Left hindlimb (tissue), 1 donor: ENCODE measurements around the gene HNRNPM.

Source experiments
- DNase-seq: peaks from one replicate; pipeline ENCODE4 v3.0.0-alpha.2; 2018

Gene HNRNPM

GRCh38 chr19:8460516-8461298 lies 15.9 kb downstream of the HNRNPM start:
- DNase-seq: no peak

DNA sequence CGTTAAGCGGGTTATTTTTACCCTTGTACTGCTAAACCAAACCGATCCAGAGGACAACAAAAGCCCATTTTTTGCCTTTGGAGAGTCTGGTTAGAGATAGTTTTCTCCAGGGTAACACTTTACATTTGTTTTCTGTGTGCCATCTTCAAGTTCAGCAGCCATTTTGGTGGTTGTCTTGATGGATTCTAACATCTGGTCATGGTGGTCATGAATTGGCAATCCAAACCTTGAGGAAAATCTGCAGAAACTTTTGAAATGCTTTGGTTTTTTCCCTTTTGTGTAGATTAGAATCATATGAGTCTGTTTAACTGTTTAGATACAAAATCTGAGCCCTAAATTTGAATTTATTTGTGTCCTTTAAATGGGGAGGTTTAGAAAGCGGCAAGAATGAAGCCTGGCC lies 16.6 kb downstream of the HNRNPM start:
- no peak for DNase-seq

DNA sequence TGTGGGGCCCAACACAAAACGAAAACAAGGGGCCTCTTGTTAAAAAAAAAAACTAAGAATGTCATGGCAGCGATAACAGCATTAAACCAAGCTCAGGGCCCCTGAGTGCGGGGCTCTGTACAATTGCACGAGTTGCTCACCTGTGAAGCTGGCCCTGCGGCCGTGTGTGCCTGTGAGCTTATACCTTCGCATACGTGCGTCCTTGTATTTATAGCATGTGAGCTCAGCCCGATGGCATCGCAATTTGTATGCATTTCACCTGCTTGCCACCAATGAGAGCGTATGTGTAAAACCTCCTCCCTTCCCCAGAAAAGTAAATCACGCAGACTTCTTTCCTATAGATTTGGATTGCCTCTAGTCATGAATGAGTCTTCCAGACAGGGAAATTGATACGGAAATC lies 17.1 kb downstream of the HNRNPM start:
- DNase-seq: no peak

DNA sequence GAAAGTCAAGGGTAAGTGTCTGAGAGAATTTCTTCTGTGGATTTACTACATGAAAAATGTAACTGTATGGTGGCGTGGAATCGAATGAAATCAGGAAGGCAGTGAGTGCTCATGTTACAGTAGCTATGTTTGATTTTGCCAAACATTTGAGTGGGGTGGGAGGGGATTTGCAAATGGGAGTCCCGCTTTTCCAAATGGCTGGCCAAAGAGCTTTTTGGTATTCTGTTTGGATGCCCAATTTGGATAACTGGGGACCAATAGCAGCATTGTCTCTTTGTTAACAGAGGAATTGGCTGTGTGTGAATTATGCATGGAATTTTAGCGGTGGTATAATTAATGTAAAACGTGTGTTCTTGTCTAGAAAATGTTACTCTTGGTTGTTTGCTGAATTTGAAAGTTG lies 17.8 kb downstream of the HNRNPM start:
- no peak for DNase-seq

GRCh38 chr19:8463365-8463764 lies 18.6 kb downstream of the HNRNPM start:
- DNase-seq: no peak

DNA sequence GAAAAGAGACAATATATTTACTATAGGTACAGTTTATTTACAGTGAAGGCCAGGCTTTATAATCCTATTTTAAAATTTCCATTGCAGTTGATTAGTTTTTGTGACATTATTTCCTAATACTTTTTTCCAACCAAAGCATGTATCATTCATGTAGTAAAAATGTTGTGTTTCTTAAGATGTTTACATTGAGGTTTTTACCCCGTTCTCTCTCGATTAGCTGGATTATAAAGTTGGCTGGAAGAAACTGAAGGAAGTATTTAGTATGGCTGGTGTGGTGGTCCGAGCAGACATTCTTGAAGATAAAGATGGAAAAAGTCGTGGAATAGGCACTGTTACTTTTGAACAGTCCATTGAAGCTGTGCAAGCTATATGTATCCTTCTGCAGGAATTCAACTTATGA lies 21.2 kb downstream of the HNRNPM start:
- DNase-seq: no peak

DNA sequence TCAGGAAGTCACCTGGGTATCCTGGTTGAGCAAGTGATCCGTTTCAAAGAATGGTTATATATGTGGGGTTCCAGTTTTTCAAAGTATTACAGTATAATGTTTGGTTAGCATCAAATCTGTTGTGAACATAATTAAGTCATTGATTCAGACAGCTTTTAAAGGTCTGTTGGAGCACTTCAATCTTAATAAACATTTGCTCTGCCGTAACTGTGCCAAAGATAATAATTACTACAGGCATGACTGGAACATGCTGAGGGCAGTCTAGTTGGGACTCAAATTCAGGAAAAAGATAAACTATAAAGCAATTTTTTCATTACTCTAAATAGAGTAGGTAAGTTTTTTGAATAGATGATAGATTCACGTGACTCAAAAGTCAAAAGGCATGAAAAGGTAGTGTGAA lies 23.3 kb downstream of the HNRNPM start:
- no peak for DNase-seq

- no peak for DNase-seq
Measured at GRCh38 chr19:8468761-8469373, 24.1 kb downstream of the HNRNPM start.

DNA sequence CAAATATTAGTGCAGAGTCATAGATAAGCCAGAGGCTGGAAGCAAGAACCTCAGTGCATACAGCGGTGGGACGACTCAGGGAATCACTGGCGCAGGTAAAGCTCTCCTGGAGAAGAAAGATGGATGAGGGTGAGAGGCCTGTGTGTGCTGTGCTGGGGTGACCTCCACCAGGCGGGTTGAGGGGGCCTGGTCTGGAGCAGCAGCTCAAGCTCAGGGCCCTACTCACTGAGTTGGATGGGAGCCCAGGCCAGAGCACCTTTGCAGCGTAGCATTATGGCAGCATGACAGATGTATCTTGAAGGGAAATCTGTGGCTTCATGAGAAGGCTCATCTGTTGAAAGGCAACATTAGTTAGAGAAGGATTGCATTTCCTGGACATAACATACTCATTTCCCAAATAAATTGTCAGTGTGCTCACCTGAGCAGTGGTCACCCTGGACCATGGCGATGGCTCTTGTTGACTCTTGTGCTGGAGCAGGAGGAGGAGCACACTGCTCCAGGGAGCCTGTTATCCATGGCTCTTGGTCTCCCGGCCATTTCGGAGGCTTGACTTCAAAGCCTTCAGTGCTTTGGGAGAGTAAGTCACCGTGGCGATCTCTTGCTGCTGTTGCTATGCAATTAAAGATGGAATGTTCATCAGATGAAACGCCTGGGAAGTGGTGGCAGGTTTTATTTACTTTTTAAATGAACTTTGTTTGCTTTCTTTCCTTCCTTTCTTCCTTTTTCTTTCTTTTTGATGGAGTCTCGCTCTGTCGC lies 25.0 kb downstream of the HNRNPM start:
- no peak for DNase-seq

- DNase-seq: no peak
Measured at GRCh38 chr19:8473648-8474476, 29.1 kb downstream of the HNRNPM start.

DNA sequence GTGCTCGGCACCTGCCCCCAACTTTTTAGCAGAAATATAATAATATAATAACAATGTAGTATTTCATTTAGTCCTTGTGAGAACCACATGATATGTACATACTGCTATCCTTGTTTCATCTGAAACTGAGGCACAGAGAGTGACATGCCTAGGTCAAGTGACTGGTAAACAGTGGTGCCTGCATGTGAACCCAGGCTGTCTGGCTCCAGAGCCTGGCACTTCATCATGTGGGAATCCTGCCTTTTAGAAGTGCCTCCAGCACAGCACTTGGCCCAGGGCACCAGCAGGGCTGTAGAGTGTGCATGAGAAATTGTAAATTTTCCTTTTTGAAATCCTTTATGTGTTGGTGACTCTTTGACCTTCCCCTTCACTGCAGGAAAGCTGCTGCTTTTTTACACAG lies 30.2 kb downstream of the HNRNPM start:
- DNase-seq: no peak

- DNase-seq: no peak
Measured at GRCh38 chr19:8476524-8476923, 31.7 kb downstream of the HNRNPM start.

DNA sequence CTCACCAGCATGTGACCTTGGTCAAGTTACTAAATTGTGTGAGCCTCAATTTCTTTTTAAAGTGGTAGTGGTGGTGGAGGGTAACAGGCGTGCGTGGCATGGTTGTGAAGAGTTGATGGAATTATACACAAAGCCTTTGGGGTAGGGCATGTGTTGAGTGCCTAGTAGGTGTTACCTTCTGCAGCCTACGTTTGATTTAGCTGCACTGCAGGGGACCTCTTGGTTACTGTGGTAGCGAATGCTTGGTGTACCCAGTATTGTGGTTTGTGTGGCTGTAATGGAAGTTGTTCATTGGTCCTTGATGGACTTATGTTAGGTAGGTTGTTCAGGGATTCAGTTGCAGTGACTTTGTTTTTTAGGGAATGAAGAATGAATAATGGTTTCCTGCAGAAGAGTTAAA lies 33.1 kb downstream of the HNRNPM start:
- DNase-seq: no peak

DNA sequence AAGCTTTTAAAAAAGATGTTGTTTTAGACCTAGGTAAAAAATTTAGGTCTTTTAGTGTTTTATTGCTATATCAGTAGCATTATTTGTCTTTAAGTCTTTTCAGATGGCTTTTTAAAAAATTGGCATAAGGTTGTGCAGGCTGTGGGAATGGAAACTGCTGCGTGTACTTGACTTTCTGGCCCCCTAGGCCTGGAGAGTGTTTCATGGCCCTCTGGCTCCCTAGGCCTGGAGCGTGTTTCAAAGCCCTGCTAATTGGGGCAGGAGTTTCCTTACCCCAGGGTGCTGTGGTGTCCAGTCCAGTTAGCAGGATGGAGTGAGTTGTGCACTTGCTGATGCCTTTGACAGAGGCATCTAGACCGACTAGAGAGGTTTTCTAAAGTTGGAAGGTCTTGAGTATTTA lies 33.8 kb downstream of the HNRNPM start:
- no peak for DNase-seq

- DNase-seq: no peak
Measured at GRCh38 chr19:8481201-8481600, 36.4 kb downstream of the HNRNPM start.

DNA sequence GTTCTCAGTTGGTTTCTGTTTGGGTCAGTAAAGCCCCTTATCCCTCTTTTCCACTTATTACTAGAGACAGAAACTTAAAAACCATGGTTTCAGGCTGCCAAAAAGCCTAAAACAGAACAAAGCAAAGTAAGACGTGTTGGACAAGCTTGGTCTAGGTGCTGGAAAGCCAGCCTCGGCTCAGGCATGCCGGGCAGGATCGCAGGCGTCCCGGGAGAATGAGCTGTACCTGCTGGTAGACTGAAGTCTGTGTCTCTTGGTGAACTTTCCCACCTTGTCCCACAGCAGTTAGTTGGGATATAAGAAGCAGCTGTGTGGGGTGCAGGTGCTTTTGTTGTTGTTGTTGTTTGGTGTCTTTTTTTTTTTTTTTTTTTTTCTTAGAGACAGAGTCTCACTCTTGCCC lies 36.8 kb downstream of the HNRNPM start:
- DNase-seq: no peak

DNA sequence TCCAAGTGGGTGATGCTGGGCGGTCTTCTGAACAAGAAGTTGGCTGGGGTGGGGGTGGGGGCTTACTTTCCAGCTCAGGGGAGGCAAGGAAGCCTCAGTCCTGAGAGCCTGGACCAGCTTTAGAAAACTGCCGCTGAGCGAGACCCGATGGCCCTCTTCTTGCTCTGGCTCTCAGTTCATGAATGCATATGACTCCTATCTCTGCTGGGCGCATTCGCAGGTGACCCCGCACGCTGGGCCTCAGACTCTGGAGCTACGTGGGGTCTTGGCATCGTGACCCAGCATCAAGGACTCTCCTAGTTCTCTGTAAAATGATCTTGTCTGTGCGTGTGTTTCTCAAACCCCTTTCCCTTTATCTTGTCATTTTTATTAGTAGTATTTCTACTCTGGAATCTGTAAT lies 37.9 kb downstream of the HNRNPM start:
- no peak for DNase-seq

- no peak for DNase-seq
Measured at GRCh38 chr19:8483165-8483564, 38.4 kb downstream of the HNRNPM start.

GRCh38 chr19:8484331-8484894 lies 39.6 kb downstream of the HNRNPM start:
- no peak for DNase-seq

GRCh38 chr19:8485561-8486371 lies 41.0 kb downstream of the HNRNPM start:
- DNase-seq: no peak

GRCh38 chr19:8486661-8487136 lies 41.9 kb downstream of the HNRNPM start:
- DNase-seq: no peak
